ENCODE results near the gene VSIR.

VSIR gene

GRCh38 chr10:71717056-71717455 lies 56.3 kb downstream of the VSIR start:
- H3K4me3 ChIP-seq (ENCODE audit: low read length): no peak overlapping the region
- H3K27me3 ChIP-seq (ENCODE audit: insufficient read depth, low read length): peaks cover 11% of the 10 kb centered on the region
- no peaks in the 10 kb centered on the region for H3K4me1 ChIP-seq (ENCODE audit: insufficient read depth, low read length)
- H2AFZ ChIP-seq (ENCODE audit: low read depth, low read length): no peak overlapping the region
- H3K9me3 ChIP-seq (ENCODE audit: low read length): no peaks in the 10 kb centered on the region
- no peaks in the 10 kb centered on the region for H3K36me3 ChIP-seq (ENCODE audit: insufficient read depth, low read length)

GRCh38 chr10:71716426-71716825 lies 56.9 kb downstream of the VSIR start:
- Histone ChIP-seq H3K4me1 (ENCODE audit: insufficient read depth, low read length) (no peaks in the 10 kb centered on the region), H2AFZ (ENCODE audit: low read depth, low read length) (no peak overlapping the region), H3K4me3 (ENCODE audit: low read length) (no peak overlapping the region), H3K36me3 (ENCODE audit: insufficient read depth, low read length) (no peaks in the 10 kb centered on the region), H3K9me3 (ENCODE audit: low read length) (no peaks in the 10 kb centered on the region), H3K27me3 (ENCODE audit: insufficient read depth, low read length) (peaks cover 11% of the 10 kb centered on the region)

GRCh38 chr10:71715860-71716259 lies 57.5 kb downstream of the VSIR start:
- Histone ChIP-seq H3K9me3 (ENCODE audit: low read length) (no peaks in the 10 kb centered on the region), H3K36me3 (ENCODE audit: insufficient read depth, low read length) (no peaks in the 10 kb centered on the region), H3K4me1 (ENCODE audit: insufficient read depth, low read length) (no peaks in the 10 kb centered on the region), H3K27me3 (ENCODE audit: insufficient read depth, low read length) (peaks cover 11% of the 10 kb centered on the region), H3K4me3 (ENCODE audit: low read length) (no peak overlapping the region), H2AFZ (ENCODE audit: low read depth, low read length) (no peak overlapping the region)

- Histone ChIP-seq H3K9me3 (ENCODE audit: low read length) (no peaks in the 10 kb centered on the region), H3K4me3 (ENCODE audit: low read length) (no peak overlapping the region), H3K36me3 (ENCODE audit: insufficient read depth, low read length) (no peaks in the 10 kb centered on the region), H2AFZ (ENCODE audit: low read depth, low read length) (no peak overlapping the region), H3K27me3 (ENCODE audit: insufficient read depth, low read length) (peaks cover 9% of the 10 kb centered on the region), H3K4me1 (ENCODE audit: insufficient read depth, low read length) (no peaks in the 10 kb centered on the region)
Observed at GRCh38 chr10:71715026-71715425, 58.3 kb downstream of the VSIR start.

- no peak overlapping the region for H3K4me3 ChIP-seq (ENCODE audit: low read length)
- no peaks in the 10 kb centered on the region for H3K36me3 ChIP-seq (ENCODE audit: insufficient read depth, low read length)
- no peaks in the 10 kb centered on the region for H3K4me1 ChIP-seq (ENCODE audit: insufficient read depth, low read length)
Observed at GRCh38 chr10:71714592-71714991, 58.7 kb downstream of the VSIR start.

GRCh38 chr10:71714031-71714410 lies 59.3 kb downstream of the VSIR start:
- H3K9me3 ChIP-seq (ENCODE audit: low read length): no peaks in the 10 kb centered on the region
- no peak overlapping the region for H3K4me3 ChIP-seq (ENCODE audit: low read length)
- no peak overlapping the region for H2AFZ ChIP-seq (ENCODE audit: low read depth, low read length)
- peaks cover 5% of the 10 kb centered on the region for H3K27me3 ChIP-seq (ENCODE audit: insufficient read depth, low read length)
- H3K36me3 ChIP-seq (ENCODE audit: insufficient read depth, low read length): no peaks in the 10 kb centered on the region
- H3K4me1 ChIP-seq (ENCODE audit: insufficient read depth, low read length): no peaks in the 10 kb centered on the region

More at GRCh38 chr10:71714592-71714991, 58.7 kb downstream of the VSIR start:
- H2AFZ ChIP-seq (ENCODE audit: low read depth, low read length): no peak overlapping the region
- no peaks in the 10 kb centered on the region for H3K9me3 ChIP-seq (ENCODE audit: low read length)
- peaks cover 4% of the 10 kb centered on the region for H3K27me3 ChIP-seq (ENCODE audit: insufficient read depth, low read length)

GRCh38 chr10:71713135-71714030 lies 59.9 kb downstream of the VSIR start:
- Histone ChIP-seq H3K4me1 (ENCODE audit: insufficient read depth, low read length) (no peaks in the 10 kb centered on the region), H3K9me3 (ENCODE audit: low read length) (no peaks in the 10 kb centered on the region), H3K4me3 (ENCODE audit: low read length) (no peak overlapping the region), H3K36me3 (ENCODE audit: insufficient read depth, low read length) (no peaks in the 10 kb centered on the region), H2AFZ (ENCODE audit: low read depth, low read length) (no peak overlapping the region), H3K27me3 (ENCODE audit: insufficient read depth, low read length) (peaks cover 5% of the 10 kb centered on the region)

GRCh38 chr10:71712572-71713134 lies 60.7 kb downstream of the VSIR start:
- no peak overlapping the region for H3K4me3 ChIP-seq (ENCODE audit: low read length)
- H3K4me1 ChIP-seq (ENCODE audit: insufficient read depth, low read length): no peaks in the 10 kb centered on the region
- H3K9me3 ChIP-seq (ENCODE audit: low read length): no peaks in the 10 kb centered on the region
- no peak overlapping the region for H2AFZ ChIP-seq (ENCODE audit: low read depth, low read length)
- peaks cover 5% of the 10 kb centered on the region for H3K27me3 ChIP-seq (ENCODE audit: insufficient read depth, low read length)
- no peaks in the 10 kb centered on the region for H3K36me3 ChIP-seq (ENCODE audit: insufficient read depth, low read length)

GRCh38 chr10:71712170-71712569 lies 61.1 kb downstream of the VSIR start:
- Histone ChIP-seq H3K27me3 (ENCODE audit: insufficient read depth, low read length) (peaks cover 5% of the 10 kb centered on the region), H3K9me3 (ENCODE audit: low read length) (no peaks in the 10 kb centered on the region), H3K4me3 (ENCODE audit: low read length) (no peak overlapping the region), H2AFZ (ENCODE audit: low read depth, low read length) (no peak overlapping the region), H3K4me1 (ENCODE audit: insufficient read depth, low read length) (no peaks in the 10 kb centered on the region), H3K36me3 (ENCODE audit: insufficient read depth, low read length) (no peaks in the 10 kb centered on the region)

GRCh38 chr10:71711052-71711623 lies 62.2 kb downstream of the VSIR start:
- no peaks in the 10 kb centered on the region for H3K9me3 ChIP-seq (ENCODE audit: low read length)
- H3K36me3 ChIP-seq (ENCODE audit: insufficient read depth, low read length): no peaks in the 10 kb centered on the region
- no peak overlapping the region for H3K4me3 ChIP-seq (ENCODE audit: low read length)
- H3K27me3 ChIP-seq (ENCODE audit: insufficient read depth, low read length): peaks cover 5% of the 10 kb centered on the region
- no peaks in the 10 kb centered on the region for H3K4me1 ChIP-seq (ENCODE audit: insufficient read depth, low read length)
- H2AFZ ChIP-seq (ENCODE audit: low read depth, low read length): no peak overlapping the region

GRCh38 chr10:71710519-71710918 lies 62.8 kb downstream of the VSIR start:
- Histone ChIP-seq H3K4me3 (ENCODE audit: low read length) (no peak overlapping the region), H3K4me1 (ENCODE audit: insufficient read depth, low read length) (no peaks in the 10 kb centered on the region), H3K36me3 (ENCODE audit: insufficient read depth, low read length) (no peaks in the 10 kb centered on the region), H3K27me3 (ENCODE audit: insufficient read depth, low read length) (peaks cover 2% of the 10 kb centered on the region), H2AFZ (ENCODE audit: low read depth, low read length) (no peak overlapping the region), H3K9me3 (ENCODE audit: low read length) (no peaks in the 10 kb centered on the region)

GRCh38 chr10:71708897-71709882 lies 64.1 kb downstream of the VSIR start:
- Histone ChIP-seq H3K4me3 (ENCODE audit: low read length) (no peak overlapping the region), H3K4me1 (ENCODE audit: insufficient read depth, low read length) (no peaks in the 10 kb centered on the region), H2AFZ (ENCODE audit: low read depth, low read length) (no peak overlapping the region), H3K9me3 (ENCODE audit: low read length) (no peaks in the 10 kb centered on the region), H3K36me3 (ENCODE audit: insufficient read depth, low read length) (no peaks in the 10 kb centered on the region), H3K27me3 (ENCODE audit: insufficient read depth, low read length) (peaks cover 2% of the 10 kb centered on the region)
